A549 (cell line): ENCODE results near the gene ANKRD13C.

Experiments used
- CEBPB ChIP-seq, 2 experiments: fragments of >200 bp in 1 of 2; sonication (Bioruptor Twin) in 1 of 2; formaldehyde crosslinking in 1 of 2; IDR thresholded peaks; 2 replicates each; pipeline ENCODE4 v1.6.1; 2012 to 2016
- CHD2 ChIP-seq: fragments of 150-350 bp; IDR thresholded peaks from 2 replicates; pipeline ENCODE4 v1.6.1; 2014; ENCODE audit warnings: low read length; ENCODE audit not compliant: partially characterized antibody
- CTCF ChIP-seq: fragments of >200 bp; sonication (Bioruptor Twin); formaldehyde crosslinking; IDR thresholded peaks from 3 replicates; pipeline ENCODE4 v1.5.1; 2016
- EP300 ChIP-seq, 2 experiments: fragments of >200 bp; sonication (Bioruptor Twin); formaldehyde crosslinking; IDR thresholded peaks; 2 replicates in 1 of 2; 3 replicates in 1 of 2; pipeline ENCODE4 v1.6.1; 2016 to 2017
- HMGXB4 ChIP-seq: fragments of 250-450 bp; sonication (Bioruptor Pico); IDR thresholded peaks from 2 replicates; pipeline ENCODE4 v1.5.0; 2021; ENCODE audit warnings: mild to moderate bottlenecking, moderate library complexity, borderline replicate concordance
- MAX ChIP-seq: IDR thresholded peaks from 2 replicates; pipeline ENCODE4 v1.6.1; 2012
- POLR2A ChIP-seq: IDR thresholded peaks from 2 replicates; pipeline ENCODE4 v1.6.1; 2012; ENCODE audit warnings: mild to moderate bottlenecking, low read length
- RAD21 ChIP-seq, 2 experiments: fragments of >200 bp in 1 of 2; sonication (Bioruptor Twin) in 1 of 2; formaldehyde crosslinking in 1 of 2; IDR thresholded peaks in 1 of 2; conservative IDR thresholded peaks in 1 of 2; 2 replicates in 1 of 2; 3 replicates in 1 of 2; pipeline ENCODE4 v1.6.1; 2012 to 2018; ENCODE audit warnings: inconsistent platforms in 1 of 2
- RCOR1 ChIP-seq: fragments of 150-350 bp; IDR thresholded peaks from 2 replicates; pipeline ENCODE4 v1.6.1; 2014; ENCODE audit warnings: antibody characterized with exemption, low read length, low read depth

- TF ChIP-seq EP300 (IDR thresholded peaks at IDR 0.05) (no peak), POLR2A (no peak), MAX (no peak), CTCF (no peak), RCOR1 (no peak), CEBPB (IDR thresholded peaks at IDR 0.05) (no peak), CHD2 (no peak), RAD21 (conservative IDR thresholded peaks at IDR 0.05 in 1 of 2, IDR thresholded peaks at IDR 0.05 in 1 of 2) (no peak), HMGXB4 (CRISPR knock-in tag) (no peak)
Observed at GRCh38 chr1:70319750-70320149, 34.8 kb downstream of the ANKRD13C start.
